Colon (tissue), 2 donors: ENCODE measurements around the gene EFCAB6.

ENCODE experiments used
- FAIRE-seq: peaks from 2 replicates; lab custom pipeline; 2012; peaks lifted over from hg19 to GRCh38; lab: Jason Lieb, UNC
- donor health status: control.
- donor health status: control.

Gene EFCAB6

GRCh38 chr22:43529461-43529860, 282.6 kb downstream of the EFCAB6 start:
- no peak for FAIRE-seq

DNA sequence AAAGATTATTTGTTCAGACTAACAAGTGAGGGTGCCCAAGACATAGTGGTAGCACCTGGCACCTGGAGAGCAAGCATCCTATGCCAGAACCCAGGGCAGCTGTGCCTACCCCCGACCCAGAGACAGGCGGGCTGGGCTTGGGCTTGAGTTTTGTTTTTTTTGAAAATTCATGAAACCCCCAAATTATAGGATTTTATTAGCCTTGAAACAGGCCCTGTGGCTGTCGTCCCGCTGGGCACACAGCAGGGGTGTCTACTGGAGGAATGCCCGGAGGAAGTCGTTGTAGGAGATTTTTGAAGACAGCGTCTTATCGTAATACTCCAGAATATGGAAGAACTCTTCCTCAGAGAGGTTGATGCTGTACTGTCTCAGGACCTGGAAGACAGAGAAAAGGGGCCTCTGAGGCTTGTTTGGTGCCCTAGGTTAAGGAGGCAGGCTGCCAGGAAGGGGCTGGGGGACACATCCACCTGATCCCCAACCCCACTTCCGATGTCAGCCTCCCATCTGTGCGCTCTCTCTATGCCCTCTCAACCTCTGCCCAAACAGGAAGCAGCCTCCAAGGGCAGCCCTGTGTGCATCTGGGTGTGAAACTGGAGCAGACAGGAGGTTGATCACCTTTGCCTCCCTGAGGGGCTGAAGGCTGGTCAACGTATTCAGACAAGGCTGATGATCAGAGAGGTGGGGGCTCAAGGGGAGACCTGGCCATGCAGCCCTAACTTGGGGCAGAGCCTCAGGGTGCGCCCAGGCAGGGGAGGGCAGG, 283.3 kb downstream of the EFCAB6 start:
- FAIRE-seq: no peak

- FAIRE-seq: no peak
These were observed 285.2 kb downstream of the EFCAB6 start for GRCh38 chr22:43526946-43527345.

DNA sequence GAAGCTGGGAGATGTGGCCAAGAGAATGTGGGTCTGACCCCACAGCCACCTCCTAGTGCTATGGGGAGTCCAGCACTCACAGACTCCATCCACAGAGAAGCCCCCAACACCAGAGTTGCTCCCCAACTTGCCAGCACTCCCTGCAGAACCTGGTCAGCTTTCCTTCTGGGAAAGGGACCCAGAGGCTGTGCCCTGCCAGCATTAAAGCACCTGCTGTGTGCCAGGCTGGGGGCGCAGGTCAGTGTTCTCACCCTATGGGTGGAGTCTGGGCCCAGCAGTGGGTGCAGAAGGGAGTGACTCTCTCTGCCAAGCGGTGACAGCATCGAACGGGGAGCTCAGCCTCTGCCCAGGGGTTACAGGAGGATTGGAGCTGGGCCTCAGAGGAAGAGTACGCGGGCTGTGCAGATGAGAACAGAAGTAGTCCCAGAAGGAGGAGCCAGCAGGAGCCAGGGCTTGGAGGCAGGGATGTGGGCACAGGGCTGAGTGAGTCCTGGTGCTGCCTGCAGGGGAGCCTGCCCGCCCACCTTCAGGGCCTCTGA, 285.9 kb downstream of the EFCAB6 start:
- no peak for FAIRE-seq

- FAIRE-seq: no peak
These were observed 290.4 kb downstream of the EFCAB6 start for GRCh38 chr22:43521716-43522115.

DNA sequence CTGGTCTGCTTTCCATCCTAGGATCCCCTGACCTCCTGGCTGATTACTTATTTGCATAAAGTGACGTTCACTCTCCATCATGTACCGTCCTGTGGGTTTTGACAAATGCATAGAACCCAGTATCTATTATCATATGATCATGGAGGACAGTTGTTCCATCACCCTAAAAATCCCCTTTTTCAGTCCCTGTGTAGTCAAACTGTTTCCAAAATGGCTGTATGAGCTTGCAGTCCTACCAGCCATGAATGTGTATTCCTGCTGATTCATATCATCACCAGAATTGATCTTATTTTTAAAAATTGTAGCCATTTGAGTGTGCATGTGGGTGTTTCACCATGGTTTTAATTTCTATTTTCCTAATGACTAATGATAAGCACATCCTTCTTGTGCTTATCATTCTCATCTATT, 291.5 kb downstream of the EFCAB6 start:
- FAIRE-seq: no peak

GRCh38 chr22:43516996-43517635, 295.0 kb downstream of the EFCAB6 start:
- FAIRE-seq: no peak

DNA sequence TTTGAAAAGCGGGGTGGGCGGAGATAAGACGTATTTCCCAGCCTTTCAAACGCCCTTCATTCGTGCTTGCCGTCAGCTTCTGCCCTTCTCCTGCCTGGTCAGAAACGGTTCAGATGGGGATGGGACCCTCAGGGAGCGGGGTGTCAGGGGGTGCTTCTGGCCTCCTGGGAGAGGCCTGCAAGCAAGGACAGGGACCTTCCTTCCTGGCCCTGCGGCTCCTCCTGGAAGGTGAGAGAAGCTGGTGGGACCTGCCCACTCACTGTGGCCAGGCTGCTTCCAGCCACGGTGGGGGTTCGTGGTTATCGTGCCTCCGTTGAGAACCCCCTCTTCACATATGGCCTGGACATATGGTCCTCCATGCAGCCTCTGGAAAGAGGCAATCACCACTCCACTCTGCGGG, 295.7 kb downstream of the EFCAB6 start:
- FAIRE-seq: no peak

- FAIRE-seq: no peak
These were observed 296.2 kb downstream of the EFCAB6 start for GRCh38 chr22:43515902-43516301.

- no peak for FAIRE-seq
These were observed 296.7 kb downstream of the EFCAB6 start for GRCh38 chr22:43515411-43515810.

DNA sequence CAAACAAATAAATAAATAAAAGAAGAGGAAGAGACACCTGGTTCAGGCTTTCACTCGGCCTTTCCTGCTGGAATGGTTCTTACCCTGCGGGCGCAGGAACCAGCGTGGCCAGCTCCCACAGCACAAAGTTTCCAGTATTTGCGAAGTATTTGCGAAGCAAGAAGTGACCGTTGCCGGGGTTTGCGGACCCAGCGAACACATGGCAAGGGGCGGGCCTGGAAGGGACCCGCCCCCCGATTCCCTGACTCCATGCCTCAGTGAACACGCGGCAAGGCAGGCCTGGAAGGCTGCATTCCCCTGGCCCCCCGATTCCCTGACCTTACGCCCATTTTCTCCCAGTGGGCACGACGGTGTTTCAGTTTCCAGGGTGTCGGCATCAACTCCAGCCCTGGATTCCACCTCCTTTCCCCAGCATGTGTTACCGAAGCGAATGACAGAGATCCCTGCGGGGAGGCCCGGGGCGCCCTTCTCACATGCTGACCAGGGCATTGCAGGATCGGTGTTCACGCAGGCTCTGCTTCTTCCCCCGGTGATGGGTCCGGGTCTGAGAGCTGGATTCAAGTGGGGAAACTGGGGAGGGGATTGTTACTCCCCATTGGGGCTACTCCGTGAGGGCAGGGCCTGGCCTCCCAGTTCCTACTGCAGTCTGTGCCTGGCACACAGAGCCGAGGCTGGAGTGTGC, 297.5 kb downstream of the EFCAB6 start:
- FAIRE-seq: no peak

DNA sequence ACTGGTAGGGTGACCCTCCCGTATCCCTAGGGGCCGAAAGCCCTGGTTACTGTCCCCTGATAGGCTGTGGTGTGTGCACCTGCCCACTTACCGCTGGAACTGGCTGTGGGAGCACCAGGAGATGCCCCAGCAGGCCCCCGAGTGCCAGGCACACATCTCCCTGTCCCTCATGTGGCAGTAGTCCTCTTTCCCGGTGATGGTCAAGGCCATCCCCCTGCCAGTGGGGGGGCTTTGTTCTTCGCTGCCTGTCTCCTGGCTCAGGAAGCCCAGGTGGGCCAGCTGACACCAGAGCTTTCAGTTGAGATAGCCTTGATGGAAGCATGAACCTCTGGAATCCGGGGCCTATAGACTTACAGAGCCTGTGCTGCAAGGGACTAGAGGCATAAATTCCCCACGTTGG, 299.8 kb downstream of the EFCAB6 start:
- no peak for FAIRE-seq

- FAIRE-seq: no peak
These were observed 300.7 kb downstream of the EFCAB6 start for GRCh38 chr22:43511276-43511910.

DNA sequence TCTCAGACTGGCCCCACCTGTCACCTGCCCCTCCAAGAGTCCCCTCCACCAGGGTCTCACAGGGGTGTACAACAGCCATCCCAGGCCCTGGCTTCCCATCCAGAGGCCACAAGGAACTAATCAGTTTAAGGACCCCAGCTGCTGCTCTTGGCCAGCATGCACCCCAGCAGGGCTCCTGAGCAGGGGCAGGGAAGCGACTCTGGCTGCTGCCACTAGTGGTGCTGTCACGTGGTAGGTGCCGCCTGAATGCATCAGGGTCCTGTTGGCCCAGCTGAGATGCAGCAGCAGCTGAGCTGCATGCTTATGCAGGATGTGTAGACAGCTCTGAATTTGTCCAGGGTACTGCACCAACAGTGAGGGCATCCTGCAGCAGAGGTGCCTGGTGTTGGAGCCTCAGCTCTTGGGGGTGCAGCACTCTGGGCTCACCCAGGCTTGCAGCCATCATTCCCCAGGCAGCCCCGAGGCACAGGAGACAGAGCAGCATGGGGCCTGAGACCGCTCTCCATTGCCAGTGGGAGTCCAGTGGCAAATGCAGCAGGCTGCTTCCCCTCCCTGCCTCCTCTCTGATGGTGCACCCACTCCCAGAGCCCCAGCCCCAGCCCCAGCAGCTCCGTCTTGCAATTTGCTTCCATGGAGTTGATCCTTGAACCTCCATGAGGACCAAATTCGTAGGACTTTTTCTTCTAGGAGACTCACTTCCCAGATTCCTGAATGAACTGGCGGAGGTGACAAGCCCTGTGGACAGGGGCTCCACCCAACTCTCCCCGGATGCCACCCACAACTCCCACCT, 301.6 kb downstream of the EFCAB6 start:
- no peak for FAIRE-seq

DNA sequence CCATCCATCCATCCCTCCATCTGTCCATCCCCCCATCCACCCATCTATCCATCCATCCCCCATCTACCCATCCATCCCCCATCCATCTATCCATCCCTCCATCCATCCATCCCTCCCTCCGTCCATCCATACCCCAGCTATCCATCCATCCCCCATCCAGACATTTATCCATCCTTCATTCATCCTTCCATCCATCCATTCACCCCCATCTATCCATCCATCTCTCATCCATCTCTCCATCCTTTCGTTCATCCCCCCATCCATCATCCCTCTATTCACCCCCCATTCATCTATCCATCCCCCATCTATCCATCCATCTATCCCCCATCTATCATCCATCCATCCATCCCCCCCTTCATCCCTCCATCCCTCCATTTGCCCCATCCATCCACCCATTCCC, 302.8 kb downstream of the EFCAB6 start:
- no peak for FAIRE-seq

- no peak for FAIRE-seq
These were observed 303.6 kb downstream of the EFCAB6 start for GRCh38 chr22:43508489-43508888.

DNA sequence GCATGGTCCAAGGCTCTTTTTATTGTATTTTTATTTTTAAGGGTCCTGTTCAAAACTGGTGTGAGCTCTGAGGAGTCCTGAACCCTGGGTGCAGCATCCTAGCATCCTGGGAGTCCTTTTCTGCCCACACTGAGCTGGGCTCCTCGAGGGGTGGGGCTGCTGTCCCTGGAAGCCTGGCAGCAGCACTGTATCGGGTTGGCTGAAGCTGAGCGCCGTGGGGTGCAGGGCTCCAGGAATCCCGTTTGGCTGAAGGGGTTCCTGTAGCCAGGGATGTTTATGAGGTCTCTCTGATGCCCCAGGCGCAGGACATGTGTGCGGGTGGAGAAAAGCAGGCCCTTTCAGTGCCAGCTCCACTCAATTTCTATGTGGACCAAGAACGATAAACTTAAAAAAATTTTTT, 304.9 kb downstream of the EFCAB6 start:
- no peak for FAIRE-seq

GRCh38 chr22:43506487-43506886, 305.6 kb downstream of the EFCAB6 start:
- no peak for FAIRE-seq

DNA sequence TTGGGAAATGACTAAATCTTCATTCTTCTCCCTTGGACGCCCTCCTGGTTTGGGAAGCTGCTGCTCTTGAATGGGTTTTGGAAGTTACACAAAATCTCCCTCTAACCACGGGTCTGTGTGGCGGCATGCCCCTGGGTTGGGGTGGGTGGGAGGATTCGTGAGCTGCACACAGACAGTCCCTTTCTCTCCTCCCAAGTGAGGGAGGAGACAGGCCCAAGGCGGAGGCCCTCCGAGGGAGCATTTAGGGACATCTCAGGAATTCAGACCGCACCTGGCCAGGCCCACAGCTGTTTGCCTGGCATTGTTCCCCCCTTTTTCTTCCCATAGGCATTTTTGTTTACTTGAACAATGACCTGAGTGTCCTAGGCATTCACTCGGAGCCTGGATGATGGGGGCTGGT, 306.2 kb downstream of the EFCAB6 start:
- no peak for FAIRE-seq

- no peak for FAIRE-seq
These were observed 306.7 kb downstream of the EFCAB6 start for GRCh38 chr22:43505423-43505822.

DNA sequence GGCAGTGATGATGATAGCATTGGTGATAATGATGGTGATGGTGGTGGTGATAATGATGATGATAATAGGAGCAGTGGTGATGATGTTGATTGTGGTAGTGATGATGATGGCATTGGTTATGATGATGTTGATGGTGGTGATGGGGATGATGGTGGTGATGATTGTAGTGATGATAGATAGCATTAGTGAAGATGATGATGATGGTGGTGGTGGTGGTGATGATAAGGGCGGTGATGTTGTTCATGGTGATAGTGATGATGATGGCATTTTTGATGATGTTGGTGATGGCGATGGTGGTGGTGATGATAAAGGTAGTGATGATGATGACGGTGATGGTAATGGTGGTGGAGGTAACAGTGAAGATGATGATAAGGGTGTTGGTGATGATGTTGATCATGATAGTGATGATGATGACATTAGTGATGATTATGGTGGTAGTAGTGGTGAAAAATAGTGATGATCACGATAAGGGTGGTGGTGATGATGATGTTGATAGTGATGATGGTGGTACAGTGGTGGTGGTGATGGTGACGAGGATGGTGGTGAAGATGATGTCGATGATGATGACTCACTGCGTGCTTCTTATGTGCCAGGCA, 307.3 kb downstream of the EFCAB6 start:
- no peak for FAIRE-seq
